ENCODE results near the gene MOB3B.

MOB3B gene

GRCh38 chr9:27373851-27374250, 155.8 kb downstream of the MOB3B start:
- Histone ChIP-seq H2AFZ (ENCODE audit: insufficient read depth, low read length, poor library complexity) (no peak overlapping the region), H3K4me1 (ENCODE audit: control insufficient read depth in 1 of 2, insufficient read depth in 2 of 2, low read length in 2 of 2) (peaks cover 9 to 16% of the 10 kb centered on the region in 2 experiments), H3K18ac (ENCODE audit: low read length) (no peak overlapping the region), H3K4me3 (ENCODE audit: low read depth, low read length) (no peak overlapping the region), H3K79me2 (ENCODE audit: control insufficient read depth, insufficient read depth, low read length, poor library complexity) (no peaks in the 10 kb centered on the region), H3K79me1 (ENCODE audit: low read length) (peaks cover 3% of the 10 kb centered on the region), H3K4ac (ENCODE audit: low read depth, low read length) (no peak overlapping the region), H3K23ac (ENCODE audit: low read length) (no peak overlapping the region), H3K9ac (ENCODE audit: low read length) (no peak overlapping the region), H2BK120ac (ENCODE audit: insufficient read depth, low read length, poor library complexity) (no peak overlapping the region), H3K27ac (ENCODE audit: low read depth, low read length) (no peak overlapping the region), H3K9me3 (ENCODE audit: insufficient read depth, low read depth, low read length) (no peaks in the 10 kb centered on the region), H3K36me3 (ENCODE audit: control insufficient read depth in 1 of 2, insufficient read depth in 2 of 2, low read length in 2 of 2) (no peaks in the 10 kb centered on the region), H3K4me2 (ENCODE audit: low read length) (no peak overlapping the region), H4K8ac (ENCODE audit: low read depth, low read length) (no peak overlapping the region), H3K14ac (ENCODE audit: low read length) (no peak overlapping the region), H2BK12ac (ENCODE audit: low read length) (no peak overlapping the region), H4K91ac (ENCODE audit: low read depth, low read length) (no peak overlapping the region), H2BK5ac (ENCODE audit: low read depth, low read length, poor library complexity) (no peak overlapping the region), H4K12ac (ENCODE audit: low read depth, low read length) (no peak overlapping the region), H3K27me3 (ENCODE audit: insufficient read depth, low read length) (no peaks in the 10 kb centered on the region), H2AK5ac (ENCODE audit: low read length) (no peak overlapping the region)
- no CpG with 5 or more reads among the region's 4 CpGs for WGBS (ENCODE audit: extremely low coverage, insufficient coverage, insufficient read length)
- DNase-seq = no peak

DNA sequence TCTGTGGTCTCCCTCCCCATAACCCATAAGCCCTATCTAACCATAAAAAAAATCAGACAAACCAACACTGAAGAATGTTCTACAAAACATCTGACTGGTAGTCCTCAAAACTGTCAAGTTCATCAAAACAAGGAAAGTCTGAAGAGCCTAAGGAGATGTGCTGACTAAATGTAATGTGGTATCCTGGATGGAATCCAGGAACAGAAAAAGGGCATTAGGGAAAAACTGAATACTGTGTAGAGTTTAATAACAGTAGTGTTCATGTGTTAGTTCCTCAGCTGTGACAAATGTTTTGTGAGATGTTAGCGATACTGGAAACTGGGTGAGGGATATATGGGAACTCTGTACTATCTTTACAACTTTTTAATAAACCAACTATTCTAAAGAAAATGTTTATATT, 157.0 kb downstream of the MOB3B start:
- no peak overlapping the region for H3K23ac ChIP-seq (ENCODE audit: low read length)
- H3K9me3 ChIP-seq (ENCODE audit: insufficient read depth, low read depth, low read length) = no peaks in the 10 kb centered on the region
- H4K91ac ChIP-seq (ENCODE audit: low read depth, low read length) = no peak overlapping the region
- no peak overlapping the region for H2BK5ac ChIP-seq (ENCODE audit: low read depth, low read length, poor library complexity)
- H3K4ac ChIP-seq (ENCODE audit: low read depth, low read length) = no peak overlapping the region
- H4K8ac ChIP-seq (ENCODE audit: low read depth, low read length) = no peak overlapping the region
- H3K79me1 ChIP-seq (ENCODE audit: low read length) = peaks cover 3% of the 10 kb centered on the region
- H3K9ac ChIP-seq (ENCODE audit: low read length) = no peak overlapping the region
- H2AK5ac ChIP-seq (ENCODE audit: low read length) = no peak overlapping the region
- DNase-seq = no peak
- no peak overlapping the region for H3K14ac ChIP-seq (ENCODE audit: low read length)
- H3K27ac ChIP-seq (ENCODE audit: low read depth, low read length) = no peak overlapping the region
- H3K36me3 ChIP-seq (ENCODE audit: control insufficient read depth in 1 of 2, insufficient read depth in 2 of 2, low read length in 2 of 2) = no peaks in the 10 kb centered on the region
- no peak overlapping the region for H2BK120ac ChIP-seq (ENCODE audit: insufficient read depth, low read length, poor library complexity)
- no peak overlapping the region for H2BK12ac ChIP-seq (ENCODE audit: low read length)
- no peaks in the 10 kb centered on the region for H3K27me3 ChIP-seq (ENCODE audit: insufficient read depth, low read length)
- H2AFZ ChIP-seq (ENCODE audit: insufficient read depth, low read length, poor library complexity) = no peak overlapping the region
- peaks cover 12 to 16% of the 10 kb centered on the region in 2 experiments for H3K4me1 ChIP-seq (ENCODE audit: control insufficient read depth in 1 of 2, insufficient read depth in 2 of 2, low read length in 2 of 2)
- no CpG with 5 or more reads among the region's 1 CpG for WGBS (ENCODE audit: extremely low coverage, insufficient coverage, insufficient read length)
- no peak overlapping the region for H3K4me3 ChIP-seq (ENCODE audit: low read depth, low read length)
- no peak overlapping the region for H3K18ac ChIP-seq (ENCODE audit: low read length)
- no peak overlapping the region for H4K12ac ChIP-seq (ENCODE audit: low read depth, low read length)
- H3K4me2 ChIP-seq (ENCODE audit: low read length) = no peak overlapping the region
- no peaks in the 10 kb centered on the region for H3K79me2 ChIP-seq (ENCODE audit: control insufficient read depth, insufficient read depth, low read length, poor library complexity)

- Histone ChIP-seq H3K14ac (ENCODE audit: low read length) (no peak overlapping the region), H2BK120ac (ENCODE audit: insufficient read depth, low read length, poor library complexity) (no peak overlapping the region), H4K8ac (ENCODE audit: low read depth, low read length) (no peak overlapping the region), H4K12ac (ENCODE audit: low read depth, low read length) (no peak overlapping the region), H2AK5ac (ENCODE audit: low read length) (no peak overlapping the region), H2BK12ac (ENCODE audit: low read length) (no peak overlapping the region), H2AFZ (ENCODE audit: insufficient read depth, low read length, poor library complexity) (no peak overlapping the region), H3K18ac (ENCODE audit: low read length) (no peak overlapping the region), H3K4ac (ENCODE audit: low read depth, low read length) (no peak overlapping the region), H2BK5ac (ENCODE audit: low read depth, low read length, poor library complexity) (no peak overlapping the region), H3K9ac (ENCODE audit: low read length) (no peak overlapping the region), H3K23ac (ENCODE audit: low read length) (no peak overlapping the region), H3K79me1 (ENCODE audit: low read length) (peaks cover 3% of the 10 kb centered on the region), H4K91ac (ENCODE audit: low read depth, low read length) (no peak overlapping the region), H3K4me3 (ENCODE audit: low read depth, low read length) (no peak overlapping the region), H3K27ac (ENCODE audit: low read depth, low read length) (peak overlapping the region; percentile 61), H3K36me3 (ENCODE audit: control insufficient read depth in 1 of 2, insufficient read depth in 2 of 2, low read length in 2 of 2) (peaks cover 0 to 2% of the 10 kb centered on the region in 2 experiments), H3K4me1 (ENCODE audit: control insufficient read depth in 1 of 2, insufficient read depth in 2 of 2, low read length in 2 of 2) (peaks cover 12 to 16% of the 10 kb centered on the region in 2 experiments), H3K9me3 (ENCODE audit: insufficient read depth, low read depth, low read length) (no peaks in the 10 kb centered on the region), H3K79me2 (ENCODE audit: control insufficient read depth, insufficient read depth, low read length, poor library complexity) (no peaks in the 10 kb centered on the region), H3K4me2 (ENCODE audit: low read length) (peak overlapping the region; percentile 59), H3K27me3 (ENCODE audit: insufficient read depth, low read length) (no peaks in the 10 kb centered on the region)
- WGBS (ENCODE audit: extremely low coverage, insufficient coverage, insufficient read length) = no CpG with 5 or more reads among the region's 5 CpGs
- DNase-seq = peak in 1 of 2 donors; percentile 60
These were observed 158.2 kb downstream of the MOB3B start for GRCh38 chr9:27371382-27371781.

GRCh38 chr9:27369591-27369990, 160.0 kb downstream of the MOB3B start:
- peak overlapping the region; percentile 67 for H3K4ac ChIP-seq (ENCODE audit: low read depth, low read length)
- peak overlapping the region; percentile 43 for H2BK12ac ChIP-seq (ENCODE audit: low read length)
- H2AFZ ChIP-seq (ENCODE audit: insufficient read depth, low read length, poor library complexity) = no peak overlapping the region
- no peak overlapping the region for H4K91ac ChIP-seq (ENCODE audit: low read depth, low read length)
- H3K4me3 ChIP-seq (ENCODE audit: low read depth, low read length) = no peak overlapping the region
- H4K12ac ChIP-seq (ENCODE audit: low read depth, low read length) = no peak overlapping the region
- H3K4me1 ChIP-seq (ENCODE audit: control insufficient read depth in 1 of 2, insufficient read depth in 2 of 2, low read length in 2 of 2) = peaks cover 15 to 16% of the 10 kb centered on the region in 2 experiments
- H3K18ac ChIP-seq (ENCODE audit: low read length) = no peak overlapping the region
- H3K9ac ChIP-seq (ENCODE audit: low read length) = no peak overlapping the region
- peaks cover 0 to 2% of the 10 kb centered on the region in 2 experiments for H3K36me3 ChIP-seq (ENCODE audit: control insufficient read depth in 1 of 2, insufficient read depth in 2 of 2, low read length in 2 of 2)
- no peaks in the 10 kb centered on the region for H3K27me3 ChIP-seq (ENCODE audit: insufficient read depth, low read length)
- peaks cover 3% of the 10 kb centered on the region for H3K79me1 ChIP-seq (ENCODE audit: low read length)
- no peak overlapping the region for H3K14ac ChIP-seq (ENCODE audit: low read length)
- DNase-seq = no peak
- WGBS (ENCODE audit: extremely low coverage, insufficient coverage, insufficient read length) = no CpG with 5 or more reads among the region's 5 CpGs
- no peak overlapping the region for H4K8ac ChIP-seq (ENCODE audit: low read depth, low read length)
- H2AK5ac ChIP-seq (ENCODE audit: low read length) = no peak overlapping the region
- no peaks in the 10 kb centered on the region for H3K9me3 ChIP-seq (ENCODE audit: insufficient read depth, low read depth, low read length)
- H3K27ac ChIP-seq (ENCODE audit: low read depth, low read length) = no peak overlapping the region
- H3K4me2 ChIP-seq (ENCODE audit: low read length) = no peak overlapping the region
- H2BK5ac ChIP-seq (ENCODE audit: low read depth, low read length, poor library complexity) = no peak overlapping the region
- H3K23ac ChIP-seq (ENCODE audit: low read length) = no peak overlapping the region
- H2BK120ac ChIP-seq (ENCODE audit: insufficient read depth, low read length, poor library complexity) = no peak overlapping the region
- no peaks in the 10 kb centered on the region for H3K79me2 ChIP-seq (ENCODE audit: control insufficient read depth, insufficient read depth, low read length, poor library complexity)

Measured in trophoblast cell (in vitro differentiated cells and primary cell).